CD1c-positive myeloid dendritic cell (primary cell): ENCODE results near the gene SAP25.
"Not testable (repeated sequence)": the region's sequence is repeated elsewhere in the genome, so short reads cannot be mapped to it uniquely, and the experiment has no call there.

Experiments used
- DNase-seq: peaks from one replicate; pipeline ENCODE4 v3.0.0-alpha.2; 2016; ENCODE audit errors: extremely low spot score

Gene SAP25

GRCh38 chr7:100561491-100562194 lies 12.1 kb downstream of the SAP25 start:
- no peak for DNase-seq

- DNase-seq, result no peak
Measured at GRCh38 chr7:100559127-100559526, 14.6 kb downstream of the SAP25 start.

DNA sequence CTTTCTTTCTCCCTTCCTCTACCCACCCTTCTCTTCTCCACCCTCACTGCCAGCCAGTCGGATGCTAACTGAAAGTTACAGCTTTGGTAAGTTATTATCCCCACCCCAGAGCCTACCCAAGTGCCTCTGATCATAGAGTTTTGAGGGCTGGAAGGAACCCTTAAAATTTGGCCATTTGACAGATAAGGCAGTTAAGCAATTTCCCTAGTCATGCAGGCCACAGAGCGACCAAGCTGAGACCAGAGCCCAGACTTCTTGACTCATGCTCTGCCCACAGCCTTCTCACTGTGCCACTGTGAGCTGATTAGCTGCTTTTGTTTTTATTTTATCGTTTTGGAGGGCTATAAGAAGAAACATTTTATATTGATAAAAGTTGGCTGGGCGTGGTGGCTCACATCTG lies 17.2 kb downstream of the SAP25 start:
- peak; percentile 48 for DNase-seq

DNA sequence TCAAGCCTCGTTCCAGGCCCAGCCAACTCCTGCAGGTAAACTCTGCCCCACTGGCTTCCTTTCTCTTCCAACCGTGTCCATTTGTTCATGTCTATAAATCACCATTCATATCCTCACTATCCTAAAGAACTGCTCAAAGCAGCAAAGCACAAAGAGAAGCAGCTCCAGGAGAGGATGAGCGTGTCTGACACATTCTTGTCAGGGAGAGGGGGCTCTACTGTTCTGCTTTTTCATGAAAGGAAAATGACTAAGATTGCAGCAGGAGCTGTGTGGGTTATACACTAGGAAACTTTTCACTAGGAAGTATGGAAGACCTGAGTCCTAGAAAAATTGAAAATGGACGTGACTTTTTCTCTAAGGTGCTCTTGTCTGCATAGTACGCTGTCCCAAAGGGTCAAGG lies 18.0 kb downstream of the SAP25 start:
- no peak for DNase-seq

- no peak for DNase-seq
Measured at GRCh38 chr7:100553032-100553431, 20.7 kb downstream of the SAP25 start.

- no peak for DNase-seq
Measured at GRCh38 chr7:100552532-100552931, 21.2 kb downstream of the SAP25 start.

- DNase-seq, result not testable (repeated sequence)
Measured at GRCh38 chr7:100548446-100548845, 25.3 kb downstream of the SAP25 start.

GRCh38 chr7:100547872-100548271 lies 25.8 kb downstream of the SAP25 start:
- DNase-seq, result peak; percentile 25

- no peak for DNase-seq
Measured at GRCh38 chr7:100546926-100547800, 26.5 kb downstream of the SAP25 start.

GRCh38 chr7:100546129-100546925 lies 27.4 kb downstream of the SAP25 start:
- no peak for DNase-seq

DNA sequence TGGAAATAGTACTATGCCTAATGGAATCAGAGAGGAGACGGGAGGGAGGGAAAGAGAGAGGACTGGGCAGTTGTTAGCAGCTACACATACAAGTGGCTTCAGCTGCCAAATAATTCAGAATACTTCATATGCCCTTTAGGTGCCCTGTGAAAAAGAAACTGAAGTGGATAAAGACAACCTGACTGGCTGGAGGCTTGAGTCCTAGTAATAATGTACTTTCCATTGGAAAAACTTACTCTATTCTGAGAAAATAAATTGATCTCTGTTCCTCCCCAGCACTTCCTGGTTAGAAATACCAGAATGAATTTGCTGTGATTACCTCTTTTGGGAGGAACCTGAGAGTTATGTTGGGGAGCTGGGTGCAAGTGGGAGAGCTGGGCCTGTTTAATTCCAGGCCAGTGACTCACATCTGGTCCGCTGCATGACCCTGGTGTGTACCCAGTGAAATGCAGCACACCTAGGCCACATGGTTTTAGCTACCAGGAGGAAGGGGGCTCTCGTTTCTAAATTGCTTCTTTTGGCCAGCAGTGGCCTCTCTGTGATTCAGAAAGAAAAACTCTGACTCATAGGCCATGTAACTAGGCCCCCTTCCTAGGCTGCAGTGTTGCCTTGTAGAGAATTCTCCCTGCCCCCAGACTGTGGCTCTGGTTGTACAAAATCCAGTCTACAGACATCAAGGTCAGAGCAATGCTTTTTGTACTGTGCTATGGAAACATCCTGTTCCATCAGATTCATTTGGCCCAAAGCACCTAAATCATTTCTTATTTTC lies 28.2 kb downstream of the SAP25 start:
- DNase-seq, result peak; percentile 66

DNA sequence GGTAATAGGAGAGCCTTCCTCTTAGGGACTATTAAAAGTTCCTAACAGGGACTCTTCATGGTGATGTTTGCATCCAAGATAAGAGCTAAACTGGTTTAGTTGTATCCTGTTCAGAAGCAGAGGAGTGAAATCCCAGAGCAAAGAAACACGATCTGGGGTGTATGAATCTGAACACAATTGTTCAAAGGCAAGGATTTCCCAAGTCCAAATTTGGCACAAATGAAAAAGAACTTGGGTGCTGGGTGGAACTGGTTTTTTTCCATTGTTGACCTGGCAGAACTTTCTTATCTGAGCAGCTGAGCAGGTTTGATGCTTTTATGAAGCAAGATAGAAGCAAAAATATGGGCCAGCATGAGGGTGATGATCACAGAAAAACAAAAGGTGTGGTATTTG lies 28.7 kb downstream of the SAP25 start:
- no peak for DNase-seq

DNA sequence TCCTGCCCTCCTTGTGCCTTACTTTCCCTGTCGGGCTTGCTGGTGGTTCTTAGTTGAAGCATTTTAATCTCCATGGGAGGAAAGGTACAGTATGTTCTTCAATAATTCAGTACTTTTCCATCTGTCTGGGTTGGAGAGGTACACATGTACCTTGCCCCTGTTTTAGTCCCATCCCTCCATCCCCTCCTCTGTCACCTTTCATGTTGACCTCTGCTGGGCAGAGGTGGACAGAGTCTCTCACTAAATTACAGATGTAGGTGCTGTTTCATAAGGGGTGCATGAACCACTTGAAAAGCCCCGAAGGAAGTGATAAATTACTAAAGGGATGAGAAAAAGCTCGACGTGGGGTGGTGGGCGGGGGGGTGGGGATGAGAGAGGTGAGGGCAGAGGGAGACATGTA lies 29.3 kb downstream of the SAP25 start:
- no peak for DNase-seq

GRCh38 chr7:100543586-100543985 lies 30.1 kb downstream of the SAP25 start:
- DNase-seq, result no peak

- DNase-seq, result peak; percentile 7
Measured at GRCh38 chr7:100541309-100541708, 32.4 kb downstream of the SAP25 start.

DNA sequence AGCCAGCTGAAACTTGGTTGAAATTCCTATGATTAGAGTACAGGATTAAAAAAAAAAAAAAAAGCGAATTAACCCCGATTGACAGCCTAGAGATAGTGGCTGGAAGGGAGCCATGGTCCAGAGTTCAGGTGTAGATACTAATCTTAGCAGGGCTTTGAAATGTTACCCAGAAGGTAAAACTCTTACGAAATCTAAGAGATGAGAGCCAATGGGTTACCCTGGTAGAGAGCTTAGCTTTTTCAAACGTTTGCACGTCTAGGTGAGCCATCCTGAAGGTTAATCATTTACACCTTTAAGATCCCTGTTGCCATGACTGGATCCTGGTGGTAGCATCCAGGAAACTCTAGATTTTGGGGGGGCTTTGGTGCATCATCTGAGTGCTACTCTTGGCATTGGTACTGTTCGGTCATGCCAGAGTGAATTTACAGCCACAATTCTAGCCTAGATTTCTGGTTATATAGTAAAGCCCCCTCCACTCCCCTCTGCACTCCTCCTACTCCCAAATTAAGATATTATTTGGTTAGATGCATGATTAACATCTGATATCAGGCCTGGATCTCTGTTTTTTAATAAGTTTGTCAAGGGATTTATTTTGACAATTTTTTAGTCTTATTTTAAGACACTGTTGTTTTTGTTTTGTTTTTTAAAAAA lies 33.5 kb downstream of the SAP25 start:
- DNase-seq, result no peak

DNA sequence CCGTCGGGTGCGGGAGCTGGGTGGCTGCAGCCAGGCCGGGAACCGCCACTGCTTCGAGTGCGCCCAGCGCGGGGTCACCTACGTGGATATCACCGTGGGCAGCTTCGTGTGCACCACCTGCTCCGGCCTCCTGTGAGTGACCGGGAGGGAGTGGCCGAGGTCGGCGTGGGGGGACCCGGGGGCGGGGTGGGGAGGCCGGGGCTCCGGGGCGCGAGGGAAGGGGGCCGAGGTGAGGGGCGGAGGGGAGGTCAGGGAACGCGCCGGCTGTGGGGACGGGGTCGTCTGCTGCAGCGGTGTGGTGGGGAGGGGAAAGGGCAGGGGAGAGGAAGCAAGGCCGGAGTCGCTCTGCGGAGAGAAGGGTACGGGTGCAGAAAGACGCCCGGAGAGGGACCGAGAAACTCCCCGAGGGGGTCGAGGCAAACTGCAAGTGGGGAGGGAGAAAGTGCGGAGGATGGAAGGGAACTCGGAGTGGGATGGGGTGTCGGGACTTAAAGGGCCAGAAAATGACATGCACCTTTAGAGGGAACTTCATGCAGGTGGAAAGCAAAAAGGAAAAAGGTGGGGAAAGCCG lies 34.2 kb downstream of the SAP25 start:
- DNase-seq, result no peak

DNA sequence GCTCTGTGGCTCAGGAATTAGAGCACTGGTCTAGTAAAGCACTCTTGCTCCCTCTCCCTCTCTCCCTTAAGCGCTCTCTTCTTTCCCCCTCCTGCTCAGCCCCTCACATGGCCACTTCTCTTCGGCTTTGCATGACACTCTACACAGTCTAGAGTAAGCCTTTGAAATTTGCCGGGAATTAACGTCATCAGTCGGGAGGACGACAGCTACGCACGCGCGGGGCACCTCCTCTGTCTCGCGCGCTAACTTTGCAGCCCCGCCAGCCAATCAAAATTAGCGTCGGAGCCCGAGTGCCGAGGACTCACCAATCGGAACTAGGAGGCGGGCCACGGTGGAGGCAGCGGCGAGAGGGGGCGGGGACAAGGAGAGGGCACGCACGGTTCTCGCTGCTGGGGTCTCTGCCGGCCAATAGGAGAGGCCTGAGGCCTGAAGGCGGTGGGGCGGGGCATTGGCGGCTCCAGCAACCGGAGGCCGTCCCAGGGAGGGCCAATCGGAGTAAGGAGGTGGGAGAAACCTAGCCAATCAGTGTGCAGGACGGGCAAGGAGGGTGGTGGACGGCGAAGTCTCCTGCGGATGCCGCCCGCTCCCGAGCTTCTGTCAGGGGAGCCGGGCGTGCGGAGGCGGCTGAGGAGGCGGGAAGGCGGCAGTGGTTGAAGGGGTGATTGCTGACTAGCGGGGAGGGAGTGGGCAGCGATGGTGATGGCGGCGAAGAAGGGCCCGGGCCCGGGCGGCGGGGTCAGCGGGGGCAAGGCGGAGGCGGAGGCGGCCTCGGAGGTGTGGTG lies 34.9 kb downstream of the SAP25 start, which contains the start of gene AGFG2:
AGFG2 (plus strand) TSS at position 550 of the 782 bp plus-strand sequence; CDS start at position 694, 144 bp downstream.
- peak; percentile 100 for DNase-seq

GRCh38 chr7:100538348-100538653 lies 35.4 kb downstream of the SAP25 start:
- no peak for DNase-seq

- not testable (repeated sequence) for DNase-seq
Measured at GRCh38 chr7:100536695-100537094, 37.0 kb downstream of the SAP25 start.
